OCI-LY1 (cell line): ENCODE data around the gene PAM.

Experiments used
- H2AFZ ChIP-seq: fragments of 200-600 bp; sonication (generic), shearing (Covaris generic); 2 replicates; pipeline ENCODE4 v1.6.0; 2014; ENCODE audit warnings: antibody characterized with exemption, mild to moderate bottlenecking, low read length
- H3F3A ChIP-seq: fragments of 200-600 bp; sonication (generic), shearing (Covaris generic); 2 replicates; pipeline ENCODE4 v1.6.0; 2014; ENCODE audit warnings: mild to moderate bottlenecking, antibody characterized with exemption, low read length, moderate library complexity; ENCODE audit not compliant: insufficient read depth
- H3K27ac ChIP-seq: fragments of 200-600 bp; sonication (generic); 2 replicates; pipeline ENCODE4 v1.5.1; 2014; ENCODE audit warnings: low read length, mixed run types, mild to moderate bottlenecking, low read depth; ENCODE audit not compliant: poor library complexity, severe bottlenecking
- H3K27me3 ChIP-seq: fragments of 200-600 bp; sonication (generic); 2 replicates; pipeline ENCODE4 v1.6.0; 2014; ENCODE audit warnings: antibody characterized with exemption, mild to moderate bottlenecking, low read length, moderate library complexity; ENCODE audit not compliant: insufficient read depth
- H3K36me3 ChIP-seq: fragments of 200-600 bp; sonication (generic); 2 replicates; pipeline ENCODE4 v1.6.1; 2014; ENCODE audit warnings: mild to moderate bottlenecking, antibody characterized with exemption, low read length, moderate library complexity, mixed read lengths; ENCODE audit not compliant: insufficient read depth
- H3K4me1 ChIP-seq: fragments of 200-600 bp; sonication (generic); 2 replicates; pipeline ENCODE4 v1.5.1; 2014; ENCODE audit warnings: mild to moderate bottlenecking, low read length, moderate library complexity; ENCODE audit not compliant: insufficient read depth, severe bottlenecking
- H3K4me2 ChIP-seq: fragments of 200-600 bp; sonication (generic), shearing (Covaris generic); 2 replicates; pipeline ENCODE4 v1.6.1; 2014; ENCODE audit warnings: low read length
- H3K4me3 ChIP-seq: fragments of 200-600 bp; sonication (generic); 2 replicates; pipeline ENCODE4 v1.5.1; 2014; ENCODE audit warnings: low read length, low read depth, mild to moderate bottlenecking, mixed read lengths; ENCODE audit not compliant: poor library complexity, severe bottlenecking
- H3K79me2 ChIP-seq: fragments of 200-600 bp; shearing (Covaris generic); 2 replicates; pipeline ENCODE4 v1.6.1; 2016; ENCODE audit warnings: mixed run types, low read length, mixed read lengths; ENCODE audit not compliant: insufficient read depth
- H3K9ac ChIP-seq: fragments of 200-600 bp; sonication (generic), shearing (Covaris generic); 2 replicates; pipeline ENCODE4 v1.6.1; 2014; ENCODE audit warnings: mild to moderate bottlenecking, low read length, mixed read lengths
- H3K9me2 ChIP-seq: fragments of 200-600 bp; sonication (generic), shearing (Covaris generic); 2 replicates; pipeline ENCODE4 v1.6.1; 2014; ENCODE audit warnings: low read depth, mild to moderate bottlenecking, low read length, mixed read lengths
- H3K9me3 ChIP-seq: fragments of 200-600 bp; shearing (Covaris generic); 2 replicates; pipeline ENCODE4 v1.6.1; 2014; ENCODE audit warnings: low read length, mixed read lengths
- H4K20me1 ChIP-seq: fragments of 200-600 bp; sonication (generic), shearing (Covaris generic); 2 replicates; pipeline ENCODE4 v1.6.0; 2016; ENCODE audit warnings: mild to moderate bottlenecking, low read length; ENCODE audit not compliant: insufficient read depth
- EZH2 ChIP-seq: fragments of 200-600 bp; sonication (generic), shearing (Covaris generic); IDR thresholded peaks from 2 replicates; pipeline ENCODE4 v1.8.0; 2017; ENCODE audit warnings: borderline replicate concordance, mixed run types, mild to moderate bottlenecking, antibody characterized with exemption, low read length, moderate library complexity, mixed read lengths
- TF ChIP-seq, protein P1 (sequence below): fragments of 200-600 bp; sonication (generic), shearing (Covaris generic); IDR thresholded peaks from 2 replicates; pipeline ENCODE4 v1.5.1; 2017; ENCODE audit warnings: mild to moderate bottlenecking, antibody characterized with exemption, low read length, moderate library complexity, mixed read lengths

PAM gene

DNA sequence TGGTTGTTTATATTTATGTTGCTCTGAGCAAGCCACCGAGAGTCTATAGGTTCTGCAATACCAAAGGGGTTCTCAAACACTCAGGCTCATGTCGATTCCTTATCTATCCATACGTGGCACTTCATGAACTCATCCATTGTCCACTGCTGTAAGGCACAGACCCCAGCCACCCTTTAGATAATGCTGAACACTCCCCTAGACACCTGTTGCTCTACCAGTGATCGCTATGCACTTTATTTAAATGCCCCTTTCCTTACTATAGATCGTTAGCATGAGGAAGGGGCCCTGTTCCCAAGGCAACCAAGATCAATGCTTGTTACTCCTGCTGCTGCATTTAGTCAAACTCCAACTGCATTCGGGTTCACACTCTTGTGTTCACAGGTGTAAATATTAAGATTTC is 171.9 kb downstream of the PAM start:
- Histone ChIP-seq H3K36me3 (no peaks in the 10 kb centered on the region), H3K4me2 (no peak overlapping the region), H3F3A (no peaks in the 10 kb centered on the region), H3K9me3 (no peaks in the 10 kb centered on the region), H4K20me1 (no peaks in the 10 kb centered on the region), H3K27ac (no peak overlapping the region), H3K4me1 (no peaks in the 10 kb centered on the region), H3K9me2 (no peaks in the 10 kb centered on the region), H3K27me3 (no peaks in the 10 kb centered on the region), H3K79me2 (no peaks in the 10 kb centered on the region), H3K9ac (no peak overlapping the region), H3K4me3 (no peak overlapping the region), H2AFZ (no peak overlapping the region)
- TF ChIP-seq, protein P1, sequence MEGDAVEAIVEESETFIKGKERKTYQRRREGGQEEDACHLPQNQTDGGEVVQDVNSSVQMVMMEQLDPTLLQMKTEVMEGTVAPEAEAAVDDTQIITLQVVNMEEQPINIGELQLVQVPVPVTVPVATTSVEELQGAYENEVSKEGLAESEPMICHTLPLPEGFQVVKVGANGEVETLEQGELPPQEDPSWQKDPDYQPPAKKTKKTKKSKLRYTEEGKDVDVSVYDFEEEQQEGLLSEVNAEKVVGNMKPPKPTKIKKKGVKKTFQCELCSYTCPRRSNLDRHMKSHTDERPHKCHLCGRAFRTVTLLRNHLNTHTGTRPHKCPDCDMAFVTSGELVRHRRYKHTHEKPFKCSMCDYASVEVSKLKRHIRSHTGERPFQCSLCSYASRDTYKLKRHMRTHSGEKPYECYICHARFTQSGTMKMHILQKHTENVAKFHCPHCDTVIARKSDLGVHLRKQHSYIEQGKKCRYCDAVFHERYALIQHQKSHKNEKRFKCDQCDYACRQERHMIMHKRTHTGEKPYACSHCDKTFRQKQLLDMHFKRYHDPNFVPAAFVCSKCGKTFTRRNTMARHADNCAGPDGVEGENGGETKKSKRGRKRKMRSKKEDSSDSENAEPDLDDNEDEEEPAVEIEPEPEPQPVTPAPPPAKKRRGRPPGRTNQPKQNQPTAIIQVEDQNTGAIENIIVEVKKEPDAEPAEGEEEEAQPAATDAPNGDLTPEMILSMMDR, result no peak
- TF ChIP-seq EZH2, result no peak

DNA sequence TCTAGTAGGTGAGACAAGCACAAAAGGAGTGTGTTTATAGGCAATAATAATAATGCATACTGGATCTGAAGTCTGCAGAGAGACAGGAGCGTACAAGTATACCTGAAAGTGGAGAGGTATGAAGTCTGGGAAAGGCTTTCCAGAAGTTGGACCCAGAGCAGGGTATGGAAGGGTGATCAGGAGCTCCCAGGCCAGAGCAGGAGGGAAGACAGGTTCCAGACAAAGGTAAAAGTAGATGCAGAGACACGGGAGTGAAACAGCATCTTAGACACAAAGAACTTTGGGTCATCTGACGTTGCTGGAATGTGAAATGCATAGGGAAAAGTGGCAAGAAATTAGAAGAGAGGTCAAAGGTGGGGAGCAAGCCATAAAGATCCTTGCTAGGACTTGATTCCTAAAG is 175.1 kb downstream of the PAM start:
- no peaks in the 10 kb centered on the region for H3K27me3 ChIP-seq
- H3K79me2 ChIP-seq, result no peaks in the 10 kb centered on the region
- H3K27ac ChIP-seq, result no peak overlapping the region
- no peak overlapping the region for H3K9ac ChIP-seq
- no peak overlapping the region for H3K4me2 ChIP-seq
- H3K4me1 ChIP-seq, result no peaks in the 10 kb centered on the region
- TF ChIP-seq, protein P1, result no peak
- no peak for TF ChIP-seq EZH2
- no peaks in the 10 kb centered on the region for H3F3A ChIP-seq
- no peaks in the 10 kb centered on the region for H4K20me1 ChIP-seq
- H3K9me3 ChIP-seq, result no peaks in the 10 kb centered on the region
- no peak overlapping the region for H3K4me3 ChIP-seq
- no peaks in the 10 kb centered on the region for H3K36me3 ChIP-seq
- no peaks in the 10 kb centered on the region for H3K9me2 ChIP-seq
- H2AFZ ChIP-seq, result no peak overlapping the region

- Histone ChIP-seq H3K4me3 (no peak overlapping the region), H3K27me3 (no peaks in the 10 kb centered on the region), H3K9me3 (no peaks in the 10 kb centered on the region), H3K36me3 (no peaks in the 10 kb centered on the region), H4K20me1 (no peaks in the 10 kb centered on the region), H2AFZ (no peak overlapping the region), H3K79me2 (no peaks in the 10 kb centered on the region), H3K4me1 (no peaks in the 10 kb centered on the region), H3F3A (no peaks in the 10 kb centered on the region), H3K9me2 (no peaks in the 10 kb centered on the region), H3K27ac (no peak overlapping the region), H3K4me2 (no peak overlapping the region), H3K9ac (no peak overlapping the region)
- no peak for TF ChIP-seq EZH2
- TF ChIP-seq, protein P1, result no peak
Observed at GRCh38 chr5:102931085-102931725, 176.1 kb downstream of the PAM start.
